HCT116 (cell line): ENCODE data around the gene PHYKPL. TPM values are rescaled to one million over a fixed set of nuclear protein-coding genes. Genes with fewer than 3 reads are reported as not detected.

Experiments used
- ATAC-seq: fragments of 200-7000 bp; cut with Tn5 transposase; 2 replicates; pipeline ENCODE4 v1.9.1; 2020; ENCODE audit warnings: mild to moderate bottlenecking, moderate library complexity
- BruUV-seq: library from RNA; stranded (reverse); fragments of 400-500 nt; replicated peaks from 2 replicates; lab custom pipeline; 2021; lab: Mats Ljungman, UMichigan
- CTCF ChIA-PET: fragments of 300-600 bp; sonication (Branson Sonifier 250); formaldehyde crosslinking; loops from one replicate; lab custom pipeline; 2021; ENCODE audit warnings: antibody characterized with exemption; lab: Charles Lee
- POLR2A ChIA-PET: fragments of 300-600, 350-600 bp; sonication (Branson Sonifier 250); formaldehyde crosslinking; loops from one replicate; lab custom pipeline; 2021; ENCODE audit warnings: antibody characterized with exemption; lab: Charles Lee
- RAD21 ChIA-PET, 2 experiments: fragments of 300-600 bp; sonication (Branson Sonifier 250); formaldehyde crosslinking; loops; one replicate each; lab custom pipeline; 2023; ENCODE audit warnings: low total read pairs in 2 of 2; ENCODE audit not compliant: uncharacterized antibody in 2 of 2, unreplicated experiment in 2 of 2, low non-redundant PET in 1 of 2; lab: Charles Lee
- DNase-seq: peaks from one replicate; pipeline ENCODE4 v3.0.0-alpha.2; 2010; ENCODE audit warnings: low read depth, low spot score
- H2AFZ ChIP-seq: fragments of 200-600 bp; shearing (Covaris generic), sonication (generic); 2 replicates; pipeline ENCODE4 v1.6.1; 2017; ENCODE audit warnings: low read depth, mixed run types, mixed read lengths, antibody characterized with exemption, low read length; ENCODE audit not compliant: poor library complexity, severe bottlenecking
- H3K27ac ChIP-seq: 2 replicates; pipeline ENCODE4 v1.5.1; 2012; ENCODE audit warnings: low read depth, low read length
- H3K27me3 ChIP-seq: fragments of 200-600 bp; sonication (generic); 2 replicates; pipeline ENCODE4 v1.6.1; 2016; ENCODE audit warnings: mixed run types, low read length, mixed read lengths; ENCODE audit not compliant: insufficient read depth
- H3K36me3 ChIP-seq, 2 experiments: fragments of 200-500 bp in 1 of 2; fragments of 200-600 bp in 1 of 2; sonication (Bioruptor generic) in 1 of 2; sonication (generic) in 1 of 2; 2 replicates each; pipeline versions ENCODE4 v1.5.1 to v1.6.1; 2014 to 2016; ENCODE audit warnings: low read length in 2 of 2, inconsistent platforms in 1 of 2, mixed read lengths in 1 of 2, mixed run types in 1 of 2; ENCODE audit not compliant: insufficient read depth in 2 of 2, control insufficient read depth in 1 of 2
- H3K4me1 ChIP-seq, 2 experiments: fragments of 200-600 bp in 1 of 2; sonication (generic) in 1 of 2; 2 replicates each; pipeline versions ENCODE4 v1.5.1 to v1.6.1; 2012 to 2017; ENCODE audit warnings: low read length in 2 of 2, inconsistent platforms in 1 of 2, mild to moderate bottlenecking in 1 of 2, mixed read lengths in 1 of 2, mixed run types in 1 of 2, moderate library complexity in 1 of 2; ENCODE audit not compliant: insufficient read depth in 2 of 2, control insufficient read depth in 1 of 2
- H3K4me2 ChIP-seq: fragments of 200-600 bp; sonication (generic); 2 replicates; pipeline ENCODE4 v1.6.1; 2017; ENCODE audit warnings: mixed run types, low read length, mixed read lengths
- H3K4me3 ChIP-seq, 2 experiments: fragments of 200-600 bp in 1 of 2; sonication (generic) in 1 of 2; replicated peaks in 1 of 2; 2 replicates each; pipeline ENCODE4 v1.5.1; 2011 to 2016; ENCODE audit warnings: low read length in 2 of 2, control low read depth in 1 of 2, low read depth in 1 of 2, mild to moderate bottlenecking in 1 of 2, mixed read lengths in 1 of 2, mixed run types in 1 of 2
- H3K79me2 ChIP-seq: fragments of 200-600 bp; sonication (generic); 2 replicates; pipeline ENCODE4 v1.6.1; 2017; ENCODE audit warnings: mild to moderate bottlenecking, mixed run types, low read length, moderate library complexity, mixed read lengths; ENCODE audit not compliant: insufficient read depth
- H3K9ac ChIP-seq: fragments of 200-600 bp; sonication (generic); 2 replicates; pipeline ENCODE4 v1.6.1; 2016; ENCODE audit warnings: low read length, mixed read lengths
- H3K9me2 ChIP-seq: fragments of 200-600 bp; sonication (generic), shearing (Covaris generic); 2 replicates; pipeline ENCODE4 v1.6.1; 2017; ENCODE audit warnings: mixed run types, mild to moderate bottlenecking, moderate library complexity; ENCODE audit not compliant: insufficient read depth
- H3K9me3 ChIP-seq, 2 experiments: fragments of 200-500 bp in 1 of 2; fragments of 200-600 bp in 1 of 2; sonication (Bioruptor generic) in 1 of 2; sonication (generic) in 1 of 2; 2 replicates each; pipeline ENCODE4 v1.6.1; 2014 to 2017; ENCODE audit warnings: low read length in 2 of 2, mixed read lengths in 2 of 2, inconsistent platforms in 1 of 2, low read depth in 1 of 2, mild to moderate bottlenecking in 1 of 2, mixed run types in 1 of 2, moderate library complexity in 1 of 2; ENCODE audit not compliant: control insufficient read depth in 1 of 2, insufficient read depth in 1 of 2
- H4K20me1 ChIP-seq: fragments of 200-600 bp; sonication (generic), shearing (Covaris generic); 2 replicates; pipeline ENCODE4 v1.6.1; 2017; ENCODE audit warnings: mixed run types, mild to moderate bottlenecking, moderate library complexity; ENCODE audit not compliant: insufficient read depth
- CBX3 ChIP-seq: IDR thresholded peaks from 2 replicates; pipeline ENCODE4 v1.6.1; 2012; ENCODE audit warnings: low read depth
- CEBPB ChIP-seq: IDR thresholded peaks from 2 replicates; pipeline ENCODE4 v1.6.1; 2012; ENCODE audit warnings: low read depth
- CTCF ChIP-seq, 3 experiments: fragments of 200-600 bp in 1 of 3; sonication (generic) in 1 of 3; IDR thresholded peaks in 2 of 3; conservative IDR thresholded peaks in 1 of 3; 2 replicates each; pipeline ENCODE4 v1.5.1; 2012 to 2017; ENCODE audit warnings: low read depth in 2 of 3, low read length in 2 of 3, antibody characterized with exemption in 1 of 3, borderline replicate concordance in 1 of 3, control low read depth in 1 of 3, mild to moderate bottlenecking in 1 of 3, mixed read lengths in 1 of 3, mixed run types in 1 of 3, moderate library complexity in 1 of 3; ENCODE audit not compliant: insufficient read depth in 1 of 3
- EGR1 ChIP-seq: IDR thresholded peaks from 2 replicates; pipeline ENCODE4 v1.6.1; 2012; ENCODE audit warnings: low read depth
- ELF1 ChIP-seq: IDR thresholded peaks from 2 replicates; pipeline ENCODE4 v1.6.1; 2012; ENCODE audit warnings: low read depth, borderline replicate concordance
- EZH2 ChIP-seq: fragments of 200-600 bp; sonication (generic); IDR thresholded peaks from 2 replicates; pipeline ENCODE4 v1.6.1; 2017; ENCODE audit warnings: antibody characterized with exemption, mixed run types
- EZH2phosphoT487 ChIP-seq: fragments of 200-600 bp; IDR thresholded peaks from 2 replicates; pipeline ENCODE4 v1.6.1; 2018; ENCODE audit warnings: antibody characterized with exemption, borderline replicate concordance
- FOSL1 ChIP-seq: IDR thresholded peaks from 2 replicates; pipeline ENCODE4 v1.6.1; 2012; ENCODE audit warnings: low read depth
- JUND ChIP-seq: IDR thresholded peaks from 2 replicates; pipeline ENCODE4 v1.6.1; 2012
- MAX ChIP-seq: IDR thresholded peaks from 2 replicates; pipeline ENCODE4 v1.6.1; 2012
- POLR2A ChIP-seq: IDR thresholded peaks from 2 replicates; pipeline ENCODE4 v1.7.0; 2011; ENCODE audit warnings: borderline replicate concordance; ENCODE audit not compliant: insufficient read depth, insufficient read length; ENCODE audit errors: extremely low read depth
- SIN3A ChIP-seq: IDR thresholded peaks from 2 replicates; pipeline ENCODE4 v1.6.1; 2012; ENCODE audit warnings: low read depth
- SRF ChIP-seq: IDR thresholded peaks from 2 replicates; pipeline ENCODE4 v1.6.1; 2012; ENCODE audit warnings: low read depth
- TCF7L2 ChIP-seq: IDR thresholded peaks from 2 replicates; pipeline ENCODE4 v1.7.0; 2011; ENCODE audit warnings: borderline replicate concordance, inconsistent platforms; ENCODE audit not compliant: insufficient read depth, insufficient read length; ENCODE audit errors: extremely low read depth
- YY1 ChIP-seq: IDR thresholded peaks from 2 replicates; pipeline ENCODE4 v1.6.1; 2011; ENCODE audit warnings: low read length, low read depth, moderate library complexity, mild to moderate bottlenecking; ENCODE audit not compliant: insufficient replicate concordance; ENCODE audit errors: extremely low read depth
- ZBTB33 ChIP-seq: IDR thresholded peaks from 2 replicates; pipeline ENCODE4 v1.6.1; 2011; ENCODE audit warnings: mild to moderate bottlenecking, low read length, moderate library complexity; ENCODE audit not compliant: insufficient replicate concordance; ENCODE audit errors: extremely low read depth
- ZFX ChIP-seq: fragments of 450-650 bp; IDR thresholded peaks from 2 replicates; pipeline ENCODE4 v1.6.1; 2017
- ZNF274 ChIP-seq: fragments of 200-500 bp; sonication (Bioruptor generic); IDR thresholded peaks from 2 replicates; pipeline ENCODE4 v1.6.1; 2014; ENCODE audit warnings: mild to moderate bottlenecking, low read depth, low read length, inconsistent platforms
- intact Hi-C: fragments of 100-400 bp; cut with micrococcal nuclease; formaldehyde crosslinking; loops from 2 replicates; pipeline ENCODE4 v1.10.0; 2022
- total RNA-seq: library from RNA; stranded (reverse); gene quantifications from one replicate; pipeline ENCODE4 v1.2.1, GENCODE V29; 2021; ENCODE audit not compliant: unreplicated experiment

The PHYKPL gene
- total RNA-seq, 1 experiment from 2014 or later: 57.8 TPM

GRCh38 chr5:178218237-178218776 is 14.3 kb downstream of the PHYKPL start:
- Histone ChIP-seq H3K79me2 (peaks cover 7% of the 10 kb centered on the region; the same call in 1 of the 2 replicates), H3K4me1 (peaks cover 3 to 14% of the 10 kb centered on the region in 2 experiments; a peak in 3 of 4 replicates), H2AFZ (no peak overlapping the region), H4K20me1 (no peaks in the 10 kb centered on the region), H3K9me2 (no peaks in the 10 kb centered on the region), H3K4me3 (no peak overlapping the region), H3K4me2 (no peak overlapping the region), H3K9me3 (no peaks in the 10 kb centered on the region), H3K27me3 (no peaks in the 10 kb centered on the region), H3K9ac (no peak overlapping the region), H3K36me3 (peaks cover 16 to 29% of the 10 kb centered on the region in 2 experiments; a peak in 3 of 4 replicates), H3K27ac (no peak overlapping the region)
- intact Hi-C loops: no loop called here
- TF ChIP-seq SRF (no peak), JUND (no peak)
- RAD21 ChIA-PET: no interaction called here
- CTCF ChIA-PET: no interaction called here
- DNase-seq: no peak
- POLR2A ChIA-PET: no interaction called here
- BruUV-seq: no TSS peak
- ATAC-seq: no peak

- no peaks in the 10 kb centered on the region for H3K27me3 ChIP-seq
- no peak overlapping the region for H2AFZ ChIP-seq
- H3K27ac ChIP-seq: no peak overlapping the region
- no peak overlapping the region for H3K4me2 ChIP-seq
- RAD21 ChIA-PET: no interaction called here
- H3K79me2 ChIP-seq: peaks cover 9% of the 10 kb centered on the region; the same call in 1 of the 2 replicates
- DNase-seq (no peak), ATAC-seq (no peak)
- H4K20me1 ChIP-seq: no peaks in the 10 kb centered on the region
- H3K4me1 ChIP-seq: peaks cover 3 to 14% of the 10 kb centered on the region in 2 experiments; a peak in 3 of 4 replicates
- no peak overlapping the region for H3K4me3 ChIP-seq
- CTCF ChIA-PET: no interaction called here
- no peak overlapping the region for H3K9ac ChIP-seq
- no TSS peak for BruUV-seq
- POLR2A ChIA-PET: interaction anchor here (0.7 kb wide), 1 partner anchor 10 kb away, joined by 3 read pairs; no protein-coding TSS in a partner anchor
- intact Hi-C loops: no loop called here
- peaks cover 24 to 42% of the 10 kb centered on the region in 2 experiments; a peak in 3 of 4 replicates for H3K36me3 ChIP-seq
- H3K9me3 ChIP-seq: no peaks in the 10 kb centered on the region
- no peaks in the 10 kb centered on the region for H3K9me2 ChIP-seq
- TF ChIP-seq ZFX (no peak), CEBPB (no peak), MAX (no peak), ZNF274 (no peak), ELF1 (no peak), SIN3A (no peak), TCF7L2 (no peak), EGR1 (no peak), EZH2 (no peak), SRF (no peak), FOSL1 (no peak), ZBTB33 (no peak), CTCF (IDR thresholded peaks at IDR 0.05 in 2 of 3, conservative IDR thresholded peaks at IDR 0.05 in 1 of 3; ENCODE audit: borderline replicate concordance in 1 of 3, insufficient read depth in 1 of 3, low read depth in 2 of 3, low read length in 2 of 3) (no peak), POLR2A (no peak), YY1 (no peak), JUND (no peak), EZH2phosphoT487 (no peak), CBX3 (no peak)
Measured at GRCh38 chr5:178216779-178217178, 15.8 kb downstream of the PHYKPL start.
